HL-60 (cell line): ENCODE measurements around the gene MDP1.

Experiments
- CTCF ChIP-seq: IDR thresholded peaks from one replicate; pipeline ENCODE4 v1.5.1; 2011; ENCODE audit warnings: low read length, control low read depth, inconsistent platforms; ENCODE audit not compliant: insufficient read depth
- POLR2AphosphoS5 ChIP-seq: IDR thresholded peaks from 2 replicates; pipeline ENCODE4 v1.6.1; 2012; ENCODE audit warnings: low read depth
- REST ChIP-seq: IDR thresholded peaks from 2 replicates; pipeline ENCODE4 v1.6.1; 2012; ENCODE audit warnings: low read depth; ENCODE audit not compliant: insufficient replicate concordance
- SPI1 ChIP-seq: IDR thresholded peaks from 2 replicates; pipeline ENCODE4 v1.6.1; 2012; ENCODE audit warnings: low read depth, mild to moderate bottlenecking, borderline replicate concordance

DNA sequence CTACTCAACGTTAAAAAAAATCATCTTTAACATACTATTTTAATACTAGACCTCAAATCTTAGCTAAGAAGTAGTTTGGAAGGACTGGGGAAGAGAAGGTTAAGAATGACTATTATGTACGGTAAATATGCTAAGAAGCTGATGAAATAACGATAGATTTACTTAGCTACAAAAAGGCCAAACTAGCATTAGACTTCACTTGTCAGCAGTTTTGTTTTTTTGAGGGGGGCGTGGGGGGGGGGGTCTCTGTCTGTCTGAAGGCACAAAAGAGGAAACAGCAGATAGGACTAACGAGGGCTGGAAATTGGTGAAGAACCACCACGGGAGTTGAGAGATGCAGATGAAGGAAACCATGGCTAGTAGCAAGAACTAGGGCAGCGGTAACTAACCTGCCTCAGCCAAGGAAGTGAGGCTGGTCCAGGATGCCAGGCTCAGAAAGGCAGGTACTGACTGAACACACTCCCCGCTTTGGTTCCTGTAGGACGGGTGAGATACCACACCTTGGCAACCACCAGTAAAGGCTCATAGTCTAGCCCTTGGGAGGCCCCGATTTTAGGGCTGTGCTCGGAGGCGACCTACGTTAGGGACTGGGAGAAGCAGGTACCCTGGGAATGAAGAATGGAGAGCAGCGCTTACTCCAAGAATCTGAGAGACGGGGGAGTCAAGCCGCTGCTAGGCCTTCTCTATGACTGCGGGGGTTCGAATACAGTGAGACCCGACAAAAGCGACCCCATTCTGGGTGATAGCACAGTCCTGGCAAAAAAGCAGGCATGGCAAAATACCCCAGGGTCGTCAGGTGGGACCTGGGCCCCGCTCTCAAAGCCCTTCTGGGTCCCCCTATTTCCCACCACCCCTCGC lies 15.6 kb upstream of the MDP1 start:
- TF ChIP-seq CTCF, result no peak
- TF ChIP-seq REST, result no peak
- no peak for TF ChIP-seq POLR2AphosphoS5
- peak; percentile 25; the same call in 1 of the 2 replicates for TF ChIP-seq SPI1
